ENCODE data around the gene SFRP2.

SFRP2 gene

GRCh38 chr4:153788051-153788412, 851 bp downstream of the SFRP2 start:
- CTCF ChIA-PET, result interaction anchor here (0.6 kb wide), 1 partner anchor 16 kb away, joined by 4 read pairs; no protein-coding TSS in a partner anchor
- TF ChIP-seq CTBP1 (IDR thresholded peaks at IDR 0.05; ENCODE audit: borderline replicate concordance), result no peak
- no peak for TF ChIP-seq L3MBTL2 (conservative IDR thresholded peaks at IDR 0.05)
- TF ChIP-seq LEF1 (IDR thresholded peaks at IDR 0.05; ENCODE audit: borderline replicate concordance), result no peak
- no peak for TF ChIP-seq HDGF (IDR thresholded peaks at IDR 0.05; ENCODE audit: borderline replicate concordance)
- TF ChIP-seq FOXK2 (IDR thresholded peaks at IDR 0.05), result no peak
- TF ChIP-seq PKNOX1 (IDR thresholded peaks at IDR 0.05), result no peak
- TF ChIP-seq TARDBP (IDR thresholded peaks at IDR 0.05), result no peak
- TF ChIP-seq ARNT (IDR thresholded peaks at IDR 0.05), result no peak
- TF ChIP-seq SUZ12 (IDR thresholded peaks at IDR 0.05), result no peak
- TF ChIP-seq FOXM1 (IDR thresholded peaks at IDR 0.05; ENCODE audit: borderline replicate concordance), result no peak
- no peak for TF ChIP-seq ELF4 (IDR thresholded peaks at IDR 0.05)
- no peak for TF ChIP-seq FOXA1 (IDR thresholded peaks at IDR 0.05)
- TF ChIP-seq ZNF384 (IDR thresholded peaks at IDR 0.05), result no peak
- no peak for TF ChIP-seq SP1 (IDR thresholded peaks at IDR 0.05)
- POLR2A ChIA-PET, result no interaction called here
- DNase-seq (ENCODE audit: extremely low spot score), result no peak

- ChIA-PET POLR2A (no interaction called here), CTCF (interaction anchor here (0.6 to 1.3 kb wide), 4 partner anchors 10 to 146 kb away, joined by 3 to 4 read pairs (median 4); no protein-coding TSS in a partner anchor)
- no peak for DNase-seq (ENCODE audit: extremely low spot score)
- TF ChIP-seq HDGF (IDR thresholded peaks at IDR 0.05; ENCODE audit: borderline replicate concordance), result no peak
- no peak for TF ChIP-seq L3MBTL2 (conservative IDR thresholded peaks at IDR 0.05)
- TF ChIP-seq TARDBP (IDR thresholded peaks at IDR 0.05), result no peak
- no peak for TF ChIP-seq CTBP1 (IDR thresholded peaks at IDR 0.05; ENCODE audit: borderline replicate concordance)
- TF ChIP-seq ZNF384 (IDR thresholded peaks at IDR 0.05), result no peak
- TF ChIP-seq ELF4 (IDR thresholded peaks at IDR 0.05), result no peak
- no peak for TF ChIP-seq ARNT (IDR thresholded peaks at IDR 0.05)
- no peak for TF ChIP-seq LEF1 (IDR thresholded peaks at IDR 0.05; ENCODE audit: borderline replicate concordance)
- TF ChIP-seq FOXK2 (IDR thresholded peaks at IDR 0.05), result no peak
Measured at GRCh38 chr4:153787575-153787974, 1.3 kb downstream of the SFRP2 start.

- CTCF ChIA-PET, result interaction anchor here (0.5 to 1.7 kb wide), 6 partner anchors 10 to 267 kb away, joined by 3 to 9 read pairs (median 4); no protein-coding TSS in a partner anchor
- DNase-seq (ENCODE audit: extremely low spot score), result no peak
- TF ChIP-seq NFRKB (IDR thresholded peaks at IDR 0.05) (no peak), ARNT (IDR thresholded peaks at IDR 0.05) (no peak), FOXM1 (IDR thresholded peaks at IDR 0.05; ENCODE audit: borderline replicate concordance) (no peak), ELF4 (IDR thresholded peaks at IDR 0.05) (no peak), SUZ12 (IDR thresholded peaks at IDR 0.05) (no peak), SP1 (IDR thresholded peaks at IDR 0.05) (no peak), L3MBTL2 (conservative IDR thresholded peaks at IDR 0.05) (no peak)
- POLR2A ChIA-PET, result no interaction called here
Measured at GRCh38 chr4:153787061-153787560, 1.8 kb downstream of the SFRP2 start.

- TF ChIP-seq HDGF (IDR thresholded peaks at IDR 0.05; ENCODE audit: borderline replicate concordance), result no peak
- no peak for TF ChIP-seq SP1 (IDR thresholded peaks at IDR 0.05)
- TF ChIP-seq FOXK2 (IDR thresholded peaks at IDR 0.05), result no peak
- TF ChIP-seq CTBP1 (IDR thresholded peaks at IDR 0.05; ENCODE audit: borderline replicate concordance), result no peak
- no peak for TF ChIP-seq L3MBTL2 (conservative IDR thresholded peaks at IDR 0.05)
- TF ChIP-seq NFRKB (IDR thresholded peaks at IDR 0.05), result no peak
- POLR2A ChIA-PET, result no interaction called here
Measured at GRCh38 chr4:153785910-153786721, 2.8 kb downstream of the SFRP2 start.

GRCh38 chr4:153784166-153784699, 4.7 kb downstream of the SFRP2 start:
- ChIA-PET CTCF (interaction anchor here (0.6 to 1.0 kb wide), 3 partner anchors 58 to 722 kb away, joined by 3 to 4 read pairs (median 3); no protein-coding TSS in a partner anchor), POLR2A (interaction anchor here (0.9 kb wide), 1 partner anchor 243 kb away, joined by 4 read pairs; no protein-coding TSS in a partner anchor)
- DNase-seq (ENCODE audit: extremely low spot score), result no peak
- no peak for TF ChIP-seq SUZ12 (IDR thresholded peaks at IDR 0.05)
- no peak for TF ChIP-seq BHLHE40 (IDR thresholded peaks at IDR 0.05; ENCODE audit: borderline replicate concordance)
- TF ChIP-seq TARDBP (IDR thresholded peaks at IDR 0.05), result no peak
- TF ChIP-seq NFRKB (IDR thresholded peaks at IDR 0.05), result no peak
- no peak for TF ChIP-seq ZNF384 (IDR thresholded peaks at IDR 0.05)
- TF ChIP-seq CTBP1 (IDR thresholded peaks at IDR 0.05; ENCODE audit: borderline replicate concordance), result no peak
- TF ChIP-seq FOXK2 (IDR thresholded peaks at IDR 0.05), result no peak
- no peak for TF ChIP-seq LEF1 (IDR thresholded peaks at IDR 0.05; ENCODE audit: borderline replicate concordance)
- TF ChIP-seq ARNT (IDR thresholded peaks at IDR 0.05), result no peak
- no peak for TF ChIP-seq SP1 (IDR thresholded peaks at IDR 0.05)
- TF ChIP-seq ELF4 (IDR thresholded peaks at IDR 0.05), result no peak
- no peak for TF ChIP-seq FOXA1 (IDR thresholded peaks at IDR 0.05)
- TF ChIP-seq HDGF (IDR thresholded peaks at IDR 0.05; ENCODE audit: borderline replicate concordance), result no peak
- TF ChIP-seq L3MBTL2 (conservative IDR thresholded peaks at IDR 0.05), result no peak
- no peak for TF ChIP-seq FOXM1 (IDR thresholded peaks at IDR 0.05; ENCODE audit: borderline replicate concordance)
- no peak for TF ChIP-seq PKNOX1 (IDR thresholded peaks at IDR 0.05)

More at GRCh38 chr4:153785910-153786721, 2.8 kb downstream of the SFRP2 start:
- no peak for DNase-seq (ENCODE audit: extremely low spot score)
- CTCF ChIA-PET, result interaction anchor here (0.6 to 1.7 kb wide), 15 partner anchors 9 to 639 kb away, joined by 3 to 9 read pairs (median 4); partner anchors contain the start of gene TMEM131L

GRCh38 chr4:153782581-153782980, 6.3 kb downstream of the SFRP2 start:
- TF ChIP-seq PKNOX1 (IDR thresholded peaks at IDR 0.05) (no peak), ARNT (IDR thresholded peaks at IDR 0.05) (no peak), CTBP1 (IDR thresholded peaks at IDR 0.05; ENCODE audit: borderline replicate concordance) (no peak)
- CTCF ChIA-PET, result interaction anchor here (0.6 to 1.6 kb wide), 6 partner anchors 17 to 150 kb away, joined by 3 to 5 read pairs (median 4); no protein-coding TSS in a partner anchor
- POLR2A ChIA-PET, result no interaction called here
- no peak for DNase-seq (ENCODE audit: extremely low spot score)
